Subcutaneous abdominal adipose tissue (tissue), 5 donors: ENCODE data around the gene TRMU.

Experiments
- H3K27ac ChIP-seq: one replicate; pipeline ENCODE4 v1.7.0; 2013; ENCODE audit warnings: low read depth, mild to moderate bottlenecking, inconsistent platforms, low read length, moderate library complexity
- H3K27me3 ChIP-seq, 5 donors: one replicate each; pipeline ENCODE4 v1.7.0; 2013; ENCODE audit warnings: low read length in 5 of 5, inconsistent platforms in 1 of 5; ENCODE audit not compliant: control insufficient read depth in 5 of 5, insufficient read depth in 4 of 5
- H3K36me3 ChIP-seq, 5 donors: one replicate each; pipeline ENCODE4 v1.7.0; 2013; ENCODE audit warnings: low read length in 5 of 5; ENCODE audit not compliant: control insufficient read depth in 5 of 5, insufficient read depth in 5 of 5
- H3K4me1 ChIP-seq, 5 donors: one replicate each; pipeline ENCODE4 v1.7.0; 2013; ENCODE audit warnings: low read length in 5 of 5, mild to moderate bottlenecking in 3 of 5, moderate library complexity in 1 of 5; ENCODE audit not compliant: control insufficient read depth in 5 of 5, insufficient read depth in 5 of 5
- H3K4me3 ChIP-seq, 5 donors: one replicate each; pipeline ENCODE4 v1.7.0; 2013; ENCODE audit warnings: low read length in 5 of 5, low read depth in 1 of 5
- H3K9ac ChIP-seq, 5 donors: one replicate each; pipeline ENCODE4 v1.7.0; 2013; ENCODE audit warnings: low read length in 5 of 5, mild to moderate bottlenecking in 4 of 5, moderate library complexity in 3 of 5
- H3K9me3 ChIP-seq, 5 donors: one replicate each; pipeline ENCODE4 v1.7.0; 2013; ENCODE audit warnings: low read length in 5 of 5; ENCODE audit not compliant: control insufficient read depth in 5 of 5
- donor health status: healthy.
- donor health status: healthy.
- donor health status: healthy.
- donor health status: healthy.
- donor health status: healthy.

TRMU gene

GRCh38 chr22:46360891-46361290 is 25.4 kb downstream of the TRMU start:
- Histone ChIP-seq H3K9ac (no peak overlapping the region), H3K27ac (no peak overlapping the region), H3K4me1 (peaks cover 0 to 8% (median 0%) of the 10 kb centered on the region in 5 donors), H3K36me3 (peaks cover 0 to 36% (median 22%) of the 10 kb centered on the region in 5 donors), H3K27me3 (peaks cover 6 to 26% (median 14%) of the 10 kb centered on the region in 5 donors), H3K9me3 (peaks cover 0 to 3% (median 0%) of the 10 kb centered on the region in 5 donors), H3K4me3 (no peak overlapping the region)

- Histone ChIP-seq H3K9me3 (peaks cover 0 to 3% (median 0%) of the 10 kb centered on the region in 5 donors), H3K4me3 (no peak overlapping the region), H3K36me3 (peaks cover 0 to 27% (median 12%) of the 10 kb centered on the region in 5 donors), H3K9ac (no peak overlapping the region), H3K27me3 (peaks cover 11 to 33% (median 21%) of the 10 kb centered on the region in 5 donors), H3K27ac (no peak overlapping the region), H3K4me1 (peaks cover 0 to 8% (median 0%) of the 10 kb centered on the region in 5 donors)
These were observed 26.3 kb downstream of the TRMU start for GRCh38 chr22:46361826-46362202.

- H3K27me3 ChIP-seq, result peaks cover 17 to 38% (median 26%) of the 10 kb centered on the region in 5 donors
- H3K9me3 ChIP-seq, result peaks cover 0 to 3% (median 0%) of the 10 kb centered on the region in 5 donors
- H3K36me3 ChIP-seq, result peaks cover 0 to 21% (median 7%) of the 10 kb centered on the region in 5 donors
- H3K9ac ChIP-seq, result no peak overlapping the region
- H3K4me1 ChIP-seq, result peaks cover 0 to 8% (median 0%) of the 10 kb centered on the region in 5 donors
- H3K4me3 ChIP-seq, result no peak overlapping the region
- no peak overlapping the region for H3K27ac ChIP-seq
These were observed 26.9 kb downstream of the TRMU start for GRCh38 chr22:46362203-46362933.

DNA sequence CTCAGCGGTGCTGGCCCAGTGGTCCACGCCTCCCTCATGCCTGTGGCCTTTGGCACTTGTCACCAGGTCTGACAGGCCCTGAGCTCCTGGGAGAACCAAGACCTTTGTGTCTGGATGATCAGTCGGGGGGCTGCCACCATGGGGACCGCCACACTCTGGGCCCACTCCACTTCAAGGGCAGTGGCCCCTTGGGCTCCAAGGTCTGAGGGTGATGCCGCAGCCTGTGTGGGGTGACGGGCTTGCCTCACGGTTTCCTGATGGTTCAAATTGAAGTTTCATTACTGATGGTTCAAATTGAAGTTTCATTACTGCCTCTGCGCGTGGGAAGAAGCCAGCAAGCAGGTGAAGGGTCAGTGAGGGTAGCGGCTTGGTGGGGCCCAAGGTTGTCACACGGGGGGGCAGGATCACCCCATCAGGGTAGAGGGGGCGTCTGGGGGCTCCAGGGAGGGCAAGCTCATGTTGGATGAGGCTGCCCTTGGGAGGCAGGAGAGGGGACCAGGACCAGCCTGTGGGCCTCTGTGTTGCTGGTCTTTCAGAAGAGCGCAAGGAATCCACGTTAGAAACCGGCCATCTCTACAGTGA is 27.5 kb downstream of the TRMU start:
- H3K4me3 ChIP-seq, result no peak overlapping the region
- peaks cover 0 to 15% (median 4%) of the 10 kb centered on the region in 5 donors for H3K36me3 ChIP-seq
- H3K9me3 ChIP-seq, result peaks cover 0 to 3% (median 0%) of the 10 kb centered on the region in 5 donors
- no peak overlapping the region for H3K9ac ChIP-seq
- H3K27ac ChIP-seq, result no peak overlapping the region
- H3K4me1 ChIP-seq, result peaks cover 0 to 8% (median 0%) of the 10 kb centered on the region in 5 donors
- peaks cover 17 to 43% (median 28%) of the 10 kb centered on the region in 5 donors for H3K27me3 ChIP-seq

DNA sequence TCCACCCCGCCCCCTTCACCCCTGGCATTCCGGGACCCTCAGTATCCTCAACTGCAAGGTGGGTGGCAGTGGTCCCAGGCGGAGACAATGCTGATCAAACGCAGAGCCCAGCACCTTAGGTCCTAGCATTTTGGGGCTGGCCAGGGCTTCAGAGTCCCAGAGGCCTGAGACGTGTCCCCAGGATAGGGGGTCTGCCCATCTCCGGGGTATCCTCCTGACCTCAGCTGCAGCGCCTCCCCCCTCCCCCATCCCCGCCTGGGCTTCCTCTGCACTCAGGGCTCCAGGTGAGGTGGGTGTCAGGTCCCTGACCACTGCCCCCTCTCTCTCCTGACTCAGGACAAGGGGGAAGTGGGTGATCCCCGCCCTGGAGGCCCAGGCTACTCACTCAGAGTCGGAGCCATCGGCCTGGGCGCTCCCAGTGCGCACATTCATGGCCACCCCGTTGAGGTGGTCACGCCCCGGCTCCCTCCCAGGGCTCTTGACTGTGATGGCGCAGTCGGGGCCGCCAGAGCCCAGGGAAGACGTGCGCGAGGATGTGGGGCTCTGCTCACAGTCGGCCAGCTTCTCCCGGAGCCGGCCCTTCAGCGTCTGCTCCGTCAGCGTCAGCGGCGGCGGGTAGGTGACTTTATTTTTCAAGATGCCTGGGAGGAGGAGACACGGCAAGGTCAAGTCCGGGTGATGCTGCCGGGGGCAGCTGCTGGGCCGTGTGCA is 28.3 kb downstream of the TRMU start:
- H3K27me3 ChIP-seq, result peaks cover 17 to 43% (median 31%) of the 10 kb centered on the region in 5 donors
- peaks cover 0 to 8% (median 0%) of the 10 kb centered on the region in 5 donors for H3K4me1 ChIP-seq
- peaks cover 0 to 3% (median 0%) of the 10 kb centered on the region in 5 donors for H3K9me3 ChIP-seq
- H3K9ac ChIP-seq, result no peak overlapping the region
- H3K4me3 ChIP-seq, result no peak overlapping the region
- no peak overlapping the region for H3K27ac ChIP-seq
- peaks cover 0 to 10% (median 0%) of the 10 kb centered on the region in 5 donors for H3K36me3 ChIP-seq

DNA sequence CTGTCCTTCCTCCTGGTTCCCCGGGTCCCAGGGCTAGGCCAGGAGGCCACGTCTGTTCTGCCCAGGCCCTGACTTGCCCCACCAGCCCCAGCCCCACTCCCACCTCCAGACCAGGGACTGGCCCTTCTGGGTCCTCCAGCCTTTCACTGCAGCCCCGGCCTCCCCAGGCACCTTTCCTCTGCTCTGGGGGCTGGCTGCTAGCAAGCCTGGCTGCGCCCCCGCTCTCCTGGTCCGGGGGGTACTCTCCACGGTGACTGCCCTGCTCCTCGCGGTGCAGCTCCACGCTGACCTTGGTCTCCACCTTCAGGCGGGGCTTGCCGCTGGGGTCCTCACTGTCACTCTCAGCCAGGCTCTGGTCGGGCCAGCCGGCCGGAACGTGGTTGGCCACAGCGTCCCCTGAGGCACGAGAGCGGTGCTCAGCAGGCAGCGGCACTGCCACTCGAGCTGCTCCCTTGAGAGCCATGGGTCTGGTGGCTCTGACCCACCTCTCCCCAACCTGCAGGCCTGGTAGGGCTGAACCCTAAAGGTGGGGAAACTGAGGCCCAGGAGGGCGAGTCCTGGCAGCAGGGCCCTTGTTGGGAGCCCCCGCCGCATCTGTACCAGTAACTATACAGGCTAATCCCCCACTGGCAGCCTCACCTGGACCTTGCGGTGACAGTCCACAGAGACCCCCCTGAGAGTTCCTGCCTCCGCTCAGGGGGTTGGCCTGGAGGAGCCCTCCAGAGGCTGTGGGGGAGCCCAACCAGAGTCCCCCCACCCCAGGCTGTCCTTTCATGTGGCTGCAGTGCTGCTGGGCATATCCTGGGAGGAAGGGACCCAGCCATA is 29.0 kb downstream of the TRMU start:
- Histone ChIP-seq H3K36me3 (peaks cover 0 to 2% (median 0%) of the 10 kb centered on the region in 5 donors), H3K4me3 (no peak overlapping the region), H3K9ac (no peak overlapping the region), H3K4me1 (peaks cover 0 to 8% (median 0%) of the 10 kb centered on the region in 5 donors), H3K27me3 (peaks cover 17 to 43% (median 31%) of the 10 kb centered on the region in 5 donors), H3K27ac (no peak overlapping the region), H3K9me3 (peaks cover 0 to 3% (median 0%) of the 10 kb centered on the region in 5 donors)

DNA sequence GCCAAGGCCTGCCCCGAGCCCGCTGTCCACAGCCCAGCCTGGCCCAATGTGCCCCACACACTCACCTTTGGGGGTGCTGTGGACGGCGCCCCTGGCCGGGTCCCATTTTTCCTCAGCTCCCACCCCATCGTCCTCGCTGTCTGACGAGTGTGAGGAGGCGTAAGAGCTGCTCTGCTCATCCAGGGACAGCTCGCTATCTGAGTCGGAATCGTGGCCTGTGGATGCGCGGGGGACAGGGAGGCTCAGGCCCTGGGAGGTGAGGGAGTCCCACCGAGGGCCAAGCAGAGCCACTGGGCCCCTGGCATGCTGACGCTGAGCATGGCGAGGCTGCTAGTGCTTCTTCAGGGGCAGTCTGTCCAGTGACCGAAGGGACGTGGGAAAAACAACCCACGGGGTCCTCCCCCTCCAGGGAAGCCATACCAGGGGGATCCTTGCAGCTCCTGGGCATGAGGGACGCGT is 29.7 kb downstream of the TRMU start:
- H3K4me1 ChIP-seq, result peaks cover 0 to 8% (median 0%) of the 10 kb centered on the region in 5 donors
- peaks cover 17 to 43% (median 31%) of the 10 kb centered on the region in 5 donors for H3K27me3 ChIP-seq
- H3K9ac ChIP-seq, result no peak overlapping the region
- H3K9me3 ChIP-seq, result peaks cover 0 to 2% (median 0%) of the 10 kb centered on the region in 5 donors
- no peaks in the 10 kb centered on the region for H3K36me3 ChIP-seq
- H3K4me3 ChIP-seq, result no peak overlapping the region
- H3K27ac ChIP-seq, result no peak overlapping the region

GRCh38 chr22:46366327-46366731 is 30.8 kb downstream of the TRMU start:
- H3K9me3 ChIP-seq, result no peaks in the 10 kb centered on the region
- H3K9ac ChIP-seq, result no peak overlapping the region
- no peak overlapping the region for H3K4me3 ChIP-seq

More at GRCh38 chr22:46366327-46366731, 30.8 kb downstream of the TRMU start:
- peaks cover 17 to 45% (median 31%) of the 10 kb centered on the region in 5 donors for H3K27me3 ChIP-seq
- peaks cover 0 to 8% (median 0%) of the 10 kb centered on the region in 5 donors for H3K4me1 ChIP-seq
- no peak overlapping the region for H3K27ac ChIP-seq
- no peaks in the 10 kb centered on the region for H3K36me3 ChIP-seq
